ENCODE measurements around the gene AVPI1.
"Not testable (repeated sequence)": the region's sequence is repeated elsewhere in the genome, so short reads cannot be mapped to it uniquely, and the experiment has no call there.

AVPI1 gene

GRCh38 chr10:97683556-97684367 is 3.3 kb downstream of the AVPI1 start:
- no peak for DNase-seq

GRCh38 chr10:97682042-97682441 is 5.0 kb downstream of the AVPI1 start:
- DNase-seq: no peak

- no peak for DNase-seq
These were observed 7.4 kb downstream of the AVPI1 start for GRCh38 chr10:97679594-97679993.

- DNase-seq: no peak
These were observed 10.1 kb downstream of the AVPI1 start for GRCh38 chr10:97676770-97677581.

GRCh38 chr10:97675222-97675621 is 11.8 kb downstream of the AVPI1 start:
- DNase-seq: no peak

- no peak for DNase-seq
These were observed 13.1 kb downstream of the AVPI1 start for GRCh38 chr10:97673736-97674525.

- no peak for DNase-seq
These were observed 17.5 kb downstream of the AVPI1 start for GRCh38 chr10:97669571-97669970.

GRCh38 chr10:97667463-97667862 is 19.6 kb downstream of the AVPI1 start:
- DNase-seq: no peak

GRCh38 chr10:97666992-97667391 is 20.0 kb downstream of the AVPI1 start:
- no peak for DNase-seq

GRCh38 chr10:97664282-97664850 is 22.7 kb downstream of the AVPI1 start:
- DNase-seq: no peak

- DNase-seq: no peak
These were observed 27.5 kb downstream of the AVPI1 start for GRCh38 chr10:97659589-97659988.

GRCh38 chr10:97656777-97657176 is 30.3 kb downstream of the AVPI1 start:
- no peak for DNase-seq

- DNase-seq: no peak
These were observed 35.3 kb downstream of the AVPI1 start for GRCh38 chr10:97651773-97652172.

GRCh38 chr10:97650726-97651125 is 36.3 kb downstream of the AVPI1 start:
- no peak for DNase-seq

- DNase-seq: not testable (repeated sequence)
These were observed 37.7 kb downstream of the AVPI1 start for GRCh38 chr10:97649405-97649750.

GRCh38 chr10:97648562-97649404 is 38.3 kb downstream of the AVPI1 start:
- no peak for DNase-seq

- no peak for DNase-seq
These were observed 39.5 kb downstream of the AVPI1 start for GRCh38 chr10:97647556-97647955.

GRCh38 chr10:97644936-97645335 is 42.1 kb downstream of the AVPI1 start:
- DNase-seq: no peak

- no peak for DNase-seq
These were observed 43.5 kb downstream of the AVPI1 start for GRCh38 chr10:97643441-97643985.

- not testable (repeated sequence) for DNase-seq
These were observed 44.4 kb downstream of the AVPI1 start for GRCh38 chr10:97642471-97643159.
